Panc1 (cell line): ENCODE data around the gene GPC6. TPM values are rescaled to one million over a fixed set of nuclear protein-coding genes. Genes with fewer than 3 reads are reported as not detected.

Experiments used
- ATAC-seq: fragments of 200-7000 bp; cut with Tn5 transposase; 2 replicates; pipeline ENCODE4 v1.9.1; 2020; ENCODE audit warnings: mild to moderate bottlenecking, moderate library complexity
- BruUV-seq: library from RNA; stranded (reverse); fragments of 400-500 nt; replicated peaks from 2 replicates; lab custom pipeline; 2021; lab: Mats Ljungman, UMichigan
- CTCF ChIA-PET: fragments of 300-600 bp; sonication (Branson Sonifier 250); formaldehyde crosslinking; loops from one replicate; lab custom pipeline; 2022; ENCODE audit warnings: antibody characterized with exemption; lab: Charles Lee
- POLR2A ChIA-PET: fragments of 300-600 bp; sonication (Branson Sonifier 250); formaldehyde crosslinking; loops from one replicate; lab custom pipeline; 2022; ENCODE audit warnings: antibody characterized with exemption; lab: Charles Lee
- DNase-seq: peaks from one replicate; pipeline ENCODE4 v3.0.0-alpha.2; 2010; ENCODE audit warnings: low read depth, low spot score
- H3K27ac ChIP-seq: 2 replicates; pipeline ENCODE4 v1.5.1; 2011; ENCODE audit warnings: mild to moderate bottlenecking, low read length, inconsistent platforms
- H3K27me3 ChIP-seq: fragments of 200-500 bp; sonication (Bioruptor generic); 2 replicates; pipeline ENCODE4 v1.6.0; 2014; ENCODE audit warnings: low read length, inconsistent platforms; ENCODE audit not compliant: control insufficient read depth, insufficient read depth
- H3K36me3 ChIP-seq: fragments of 200-500 bp; sonication (Bioruptor generic); 2 replicates; pipeline ENCODE4 v1.5.1; 2014; ENCODE audit warnings: inconsistent platforms, mild to moderate bottlenecking, low read length, moderate library complexity; ENCODE audit not compliant: control insufficient read depth, insufficient read depth
- H3K4me1 ChIP-seq: 2 replicates; pipeline ENCODE4 v1.5.1; 2011; ENCODE audit warnings: inconsistent platforms, mild to moderate bottlenecking, low read length, moderate library complexity; ENCODE audit not compliant: control insufficient read depth, insufficient read depth
- H3K4me3 ChIP-seq, 2 experiments: 2 replicates each; pipeline ENCODE4 v1.5.1; 2011 to 2012; ENCODE audit warnings: low read depth in 2 of 2, low read length in 2 of 2, mild to moderate bottlenecking in 2 of 2, inconsistent platforms in 1 of 2, moderate library complexity in 1 of 2
- H3K9me3 ChIP-seq: fragments of 200-500 bp; sonication (Bioruptor generic); 2 replicates; pipeline ENCODE4 v1.5.1; 2014; ENCODE audit warnings: low read depth, mild to moderate bottlenecking, inconsistent platforms, low read length, moderate library complexity; ENCODE audit not compliant: control insufficient read depth, insufficient read depth
- CTCF ChIP-seq: fragments of 450-650 bp; IDR thresholded peaks from 2 replicates; pipeline ENCODE4 v1.5.1; 2017; ENCODE audit warnings: mild to moderate bottlenecking
- POLR2AphosphoS5 ChIP-seq: IDR thresholded peaks from 2 replicates; pipeline ENCODE4 v1.6.1; 2012; ENCODE audit warnings: mild to moderate bottlenecking, low read depth, low read length, moderate library complexity
- REST ChIP-seq, 2 experiments: IDR thresholded peaks; 2 replicates each; pipeline ENCODE4 v1.6.1; 2011 to 2012; ENCODE audit warnings: low read depth in 2 of 2, control low read depth in 1 of 2, low read length in 1 of 2, mild to moderate bottlenecking in 1 of 2, moderate library complexity in 1 of 2; ENCODE audit not compliant: insufficient read depth in 1 of 2
- SIN3A ChIP-seq: IDR thresholded peaks from 2 replicates; pipeline ENCODE4 v1.6.1; 2012; ENCODE audit warnings: low read depth, mild to moderate bottlenecking, low read length, moderate library complexity, borderline replicate concordance; ENCODE audit not compliant: insufficient read depth
- TCF7L2 ChIP-seq: IDR thresholded peaks from 2 replicates; pipeline ENCODE4 v1.6.1; 2011; ENCODE audit warnings: mild to moderate bottlenecking, low read depth, low read length, inconsistent platforms
- in situ Hi-C: cut with HindIII; loops from 2 replicates; pipeline ENCODE4 v1.10.0; 2016; ENCODE audit warnings: low sequenced_read_pairs, low pct_unique_long_range_greater_than_20kb
- intact Hi-C: fragments of 100-400 bp; cut with micrococcal nuclease; formaldehyde crosslinking; loops from one replicate; pipeline ENCODE4 v1.10.0; 2022; ENCODE audit not compliant: unreplicated experiment
- total RNA-seq: library from RNA; stranded (reverse); gene quantifications from one replicate; pipeline ENCODE4 v1.2.1, GENCODE V29; 2021; ENCODE audit not compliant: unreplicated experiment

The GPC6 gene
- total RNA-seq, 1 experiment from 2014 or later = 4.8 TPM

GRCh38 chr13:93991569-93991968, 765.0 kb downstream of the GPC6 start:
- no peak for ATAC-seq
- H3K9me3 ChIP-seq = no peaks in the 10 kb centered on the region
- no peaks in the 10 kb centered on the region for H3K4me1 ChIP-seq
- no TSS peak for BruUV-seq
- H3K27ac ChIP-seq = no peak overlapping the region
- CTCF ChIA-PET = no interaction called here
- POLR2A ChIA-PET = no interaction called here
- no peak for TF ChIP-seq POLR2AphosphoS5
- no peak for TF ChIP-seq SIN3A
- no peak for TF ChIP-seq TCF7L2
- no peak for TF ChIP-seq REST (IDR thresholded peaks at IDR 0.05; ENCODE audit: insufficient read depth in 1 of 2, low read depth in 2 of 2, low read length in 1 of 2)
- TF ChIP-seq CTCF = no peak
- in situ Hi-C loops = no loop called here
- no peak for DNase-seq
- H3K36me3 ChIP-seq = no peaks in the 10 kb centered on the region
- H3K4me3 ChIP-seq = no peak overlapping the region
- intact Hi-C loops = no loop called here
- no peaks in the 10 kb centered on the region for H3K27me3 ChIP-seq

- in situ Hi-C loops (no loop called here), intact Hi-C loops (no loop called here)
- ATAC-seq = no peak
- ChIA-PET POLR2A (no interaction called here), CTCF (no interaction called here)
- no TSS peak for BruUV-seq
- H3K36me3 ChIP-seq = no peaks in the 10 kb centered on the region
- H3K27me3 ChIP-seq = no peaks in the 10 kb centered on the region
- no peak overlapping the region for H3K4me3 ChIP-seq
- H3K9me3 ChIP-seq = no peaks in the 10 kb centered on the region
- no peak for DNase-seq
- no peak overlapping the region for H3K27ac ChIP-seq
- no peak for TF ChIP-seq REST (IDR thresholded peaks at IDR 0.05; ENCODE audit: insufficient read depth in 1 of 2, low read depth in 2 of 2, low read length in 1 of 2)
- no peak for TF ChIP-seq SIN3A
- TF ChIP-seq TCF7L2 = no peak
- TF ChIP-seq CTCF = no peak
- TF ChIP-seq POLR2AphosphoS5 = no peak
- no peaks in the 10 kb centered on the region for H3K4me1 ChIP-seq
Measured at GRCh38 chr13:93996481-93996880, 769.9 kb downstream of the GPC6 start.
